Calu3 (cell line): Measurements from ENCODE around the gene DGCR6L. TPM values are rescaled to one million over a fixed set of nuclear protein-coding genes. Genes with fewer than 3 reads are reported as not detected.
"Not testable (repeated sequence)": the region's sequence is repeated elsewhere in the genome, so short reads cannot be mapped to it uniquely, and the experiment has no call there.

Source experiments
- BruUV-seq: library from RNA; stranded (reverse); fragments of 400-500 nt; replicated peaks from 2 replicates; lab custom pipeline; 2021; lab: Mats Ljungman, UMichigan
- CTCF ChIA-PET: fragments of 300-600 bp; sonication (Branson Sonifier 250); formaldehyde crosslinking; loops from one replicate; lab custom pipeline; 2022; ENCODE audit warnings: antibody characterized with exemption; lab: Charles Lee
- DNase-seq: peaks from one replicate; pipeline ENCODE4 v3.0.0; 2022
- H3K27ac Mint-ChIP-seq: one replicate; pipeline ENCODE4 v1.8.0; 2022; ENCODE audit warnings: mixed read lengths; ENCODE audit not compliant: unreplicated experiment
- H3K27me3 Mint-ChIP-seq: one replicate; pipeline ENCODE4 v1.8.0; 2022; ENCODE audit warnings: mixed read lengths; ENCODE audit not compliant: unreplicated experiment
- H3K36me3 Mint-ChIP-seq: one replicate; pipeline ENCODE4 v1.8.0; 2022; ENCODE audit warnings: mild to moderate bottlenecking, moderate library complexity, mixed read lengths; ENCODE audit not compliant: insufficient read depth, unreplicated experiment
- H3K4me1 Mint-ChIP-seq: one replicate; pipeline ENCODE4 v1.8.0; 2022; ENCODE audit warnings: mild to moderate bottlenecking, low read depth, mixed read lengths; ENCODE audit not compliant: unreplicated experiment
- H3K4me3 Mint-ChIP-seq: one replicate; pipeline ENCODE4 v1.8.0; 2022; ENCODE audit warnings: mild to moderate bottlenecking, low read depth, moderate library complexity, mixed read lengths; ENCODE audit not compliant: unreplicated experiment
- H3K9me3 Mint-ChIP-seq: one replicate; pipeline ENCODE4 v1.8.0; 2022; ENCODE audit warnings: low read depth, mixed read lengths; ENCODE audit not compliant: unreplicated experiment
- intact Hi-C: fragments of 100-400 bp; cut with micrococcal nuclease; formaldehyde crosslinking; loops from one replicate; pipeline ENCODE4 v1.10.0; 2022; ENCODE audit not compliant: unreplicated experiment
- total RNA-seq: library from RNA; stranded (reverse); gene quantifications from 2 replicates; pipeline ENCODE4 v1.2.3, GENCODE V29; 2022
- TF ChIP-seq, protein P1 (sequence below): fragments of 200-600 bp; IDR thresholded peaks from one replicate; pipeline ENCODE4 v1.8.0; 2022; ENCODE audit warnings: antibody characterized with exemption; ENCODE audit not compliant: unreplicated experiment

The DGCR6L gene
- total RNA-seq, 1 experiment from 2014 or later, result 39.6 TPM

DNA sequence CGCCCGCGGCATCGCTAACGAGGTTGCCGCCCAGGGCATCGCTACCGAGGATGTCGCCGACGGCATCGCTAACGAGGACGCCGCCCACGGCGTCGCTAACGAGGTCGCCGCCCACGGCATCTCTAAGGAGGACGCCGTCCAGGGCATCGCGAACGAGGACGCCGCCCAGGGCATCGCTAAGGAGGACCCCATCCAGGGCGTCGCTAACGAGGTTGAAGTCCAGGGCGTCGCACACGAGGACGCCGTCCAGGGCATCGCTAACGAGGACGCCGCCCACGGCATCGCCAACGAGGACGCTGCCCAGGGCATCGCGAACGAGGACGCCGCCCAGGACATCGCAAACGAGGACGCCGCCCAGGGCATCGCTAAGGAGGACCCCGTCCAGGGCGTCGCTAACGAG, 40.4 kb upstream of the DGCR6L start:
- intact Hi-C loops, CTCF ChIA-PET, H3K4me3 Mint-ChIP-seq, H3K27ac Mint-ChIP-seq, H3K9me3 Mint-ChIP-seq, DNase-seq, BruUV-seq, H3K4me1 Mint-ChIP-seq: not testable (repeated sequence)
- peaks cover 20% of the 10 kb centered on the region for H3K36me3 Mint-ChIP-seq
- H3K27me3 Mint-ChIP-seq, result peaks cover 16% of the 10 kb centered on the region

GRCh38 chr22:20358503-20359239, 38.8 kb upstream of the DGCR6L start:
- intact Hi-C loops, CTCF ChIA-PET, H3K4me3 Mint-ChIP-seq, DNase-seq, H3K27ac Mint-ChIP-seq, H3K27me3 Mint-ChIP-seq, BruUV-seq, H3K4me1 Mint-ChIP-seq, H3K9me3 Mint-ChIP-seq: not testable (repeated sequence)
- peaks cover 31% of the 10 kb centered on the region for H3K36me3 Mint-ChIP-seq

DNA sequence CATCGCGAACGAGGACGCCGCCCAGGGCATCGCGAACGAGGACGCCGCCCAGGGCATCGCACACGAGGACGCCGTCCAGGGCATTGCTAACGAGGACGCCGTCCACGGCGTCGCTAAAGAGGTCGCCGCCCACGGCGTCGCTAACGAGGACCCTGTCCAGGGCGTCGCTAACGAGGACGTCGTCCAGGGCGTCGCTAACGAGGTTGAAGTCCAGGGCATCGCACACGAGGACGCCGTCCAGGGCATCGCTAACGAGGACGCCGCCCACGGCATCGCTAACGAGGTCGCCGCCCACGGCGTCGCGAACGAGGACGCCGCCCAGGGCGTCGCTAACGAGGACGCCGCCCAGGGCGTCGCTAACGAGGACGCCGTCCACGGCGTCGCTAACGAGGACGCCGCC, 38.1 kb upstream of the DGCR6L start:
- intact Hi-C loops, H3K27me3 Mint-ChIP-seq, CTCF ChIA-PET, H3K9me3 Mint-ChIP-seq, H3K4me1 Mint-ChIP-seq, DNase-seq, H3K4me3 Mint-ChIP-seq, H3K27ac Mint-ChIP-seq, BruUV-seq: not testable (repeated sequence)
- peaks cover 31% of the 10 kb centered on the region for H3K36me3 Mint-ChIP-seq

GRCh38 chr22:20356906-20357305, 37.0 kb upstream of the DGCR6L start:
- DNase-seq, H3K27me3 Mint-ChIP-seq, CTCF ChIA-PET, H3K4me1 Mint-ChIP-seq, intact Hi-C loops, H3K27ac Mint-ChIP-seq, H3K4me3 Mint-ChIP-seq, H3K9me3 Mint-ChIP-seq, BruUV-seq: not testable (repeated sequence)
- H3K36me3 Mint-ChIP-seq, result peaks cover 31% of the 10 kb centered on the region

DNA sequence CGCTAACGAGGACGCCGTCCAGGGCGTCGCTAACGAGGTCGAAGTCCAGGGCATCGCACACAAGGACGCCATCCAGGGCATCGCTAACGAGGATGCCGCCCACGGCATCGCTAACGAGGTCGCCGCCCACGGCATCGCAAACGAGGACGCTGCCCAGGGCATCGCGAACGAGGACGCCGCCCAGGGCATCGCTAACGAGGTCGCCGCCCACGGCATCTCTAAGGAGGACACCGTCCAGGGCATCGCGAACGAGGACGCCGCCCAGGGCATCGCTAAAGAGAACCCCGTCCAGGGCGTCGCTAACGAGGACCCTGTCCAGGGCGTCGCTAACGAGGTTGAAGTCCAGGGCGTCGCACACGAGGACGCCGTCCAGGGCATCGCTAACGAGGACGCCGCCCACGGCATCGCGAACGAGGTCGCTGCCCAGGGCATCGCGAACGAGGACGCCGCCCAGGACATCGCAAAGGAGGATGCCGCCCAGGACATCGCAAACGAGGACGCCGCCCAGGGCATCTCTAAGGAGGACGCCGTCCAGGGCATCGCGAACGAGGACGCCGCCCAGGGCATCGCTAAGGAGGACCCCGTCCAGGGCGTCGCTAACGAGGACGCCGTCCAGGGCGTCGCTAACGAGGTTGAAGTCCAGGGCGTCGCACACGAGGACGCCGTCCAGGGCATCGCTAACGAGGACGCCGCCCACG, 36.2 kb upstream of the DGCR6L start:
- H3K27me3 Mint-ChIP-seq, H3K4me1 Mint-ChIP-seq, DNase-seq, H3K4me3 Mint-ChIP-seq, intact Hi-C loops, BruUV-seq, H3K27ac Mint-ChIP-seq, H3K9me3 Mint-ChIP-seq, CTCF ChIA-PET: not testable (repeated sequence)
- peaks cover 31% of the 10 kb centered on the region for H3K36me3 Mint-ChIP-seq

DNA sequence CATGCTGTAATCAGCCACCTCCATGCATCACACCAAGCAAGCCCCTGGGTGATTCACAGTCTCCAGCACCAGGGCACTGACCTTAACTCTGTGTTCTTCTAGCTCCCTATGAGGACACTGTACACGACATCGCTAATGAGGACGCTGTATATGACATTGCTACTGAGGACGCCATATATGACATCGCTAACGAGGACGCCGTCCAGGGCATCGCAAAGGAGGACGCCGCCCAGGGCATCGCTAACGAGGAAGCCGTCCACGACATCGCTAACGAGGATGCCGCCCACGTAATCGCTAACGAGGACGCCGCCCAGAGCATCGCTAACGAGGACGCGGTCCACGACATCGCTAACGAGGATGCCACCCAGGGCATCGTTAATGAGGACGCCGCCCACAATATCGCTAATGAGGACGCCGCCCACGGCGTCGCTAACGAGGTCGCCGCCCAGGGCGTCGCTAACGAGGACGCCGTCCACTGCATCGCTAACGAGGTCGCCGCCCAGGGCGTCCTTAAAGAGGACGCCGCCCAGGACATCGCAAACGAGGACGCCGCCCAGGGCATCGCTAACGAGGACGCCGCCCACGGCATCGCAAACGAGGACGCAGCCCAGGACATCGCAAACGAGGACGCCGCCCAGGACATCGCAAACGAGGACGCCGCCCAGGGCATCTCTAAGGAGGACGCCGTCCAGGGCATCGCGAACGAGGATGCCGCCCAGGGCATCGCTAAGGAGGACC, 34.5 kb upstream of the DGCR6L start:
- TF ChIP-seq, protein P1, sequence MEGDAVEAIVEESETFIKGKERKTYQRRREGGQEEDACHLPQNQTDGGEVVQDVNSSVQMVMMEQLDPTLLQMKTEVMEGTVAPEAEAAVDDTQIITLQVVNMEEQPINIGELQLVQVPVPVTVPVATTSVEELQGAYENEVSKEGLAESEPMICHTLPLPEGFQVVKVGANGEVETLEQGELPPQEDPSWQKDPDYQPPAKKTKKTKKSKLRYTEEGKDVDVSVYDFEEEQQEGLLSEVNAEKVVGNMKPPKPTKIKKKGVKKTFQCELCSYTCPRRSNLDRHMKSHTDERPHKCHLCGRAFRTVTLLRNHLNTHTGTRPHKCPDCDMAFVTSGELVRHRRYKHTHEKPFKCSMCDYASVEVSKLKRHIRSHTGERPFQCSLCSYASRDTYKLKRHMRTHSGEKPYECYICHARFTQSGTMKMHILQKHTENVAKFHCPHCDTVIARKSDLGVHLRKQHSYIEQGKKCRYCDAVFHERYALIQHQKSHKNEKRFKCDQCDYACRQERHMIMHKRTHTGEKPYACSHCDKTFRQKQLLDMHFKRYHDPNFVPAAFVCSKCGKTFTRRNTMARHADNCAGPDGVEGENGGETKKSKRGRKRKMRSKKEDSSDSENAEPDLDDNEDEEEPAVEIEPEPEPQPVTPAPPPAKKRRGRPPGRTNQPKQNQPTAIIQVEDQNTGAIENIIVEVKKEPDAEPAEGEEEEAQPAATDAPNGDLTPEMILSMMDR, result no peak
- Mint-ChIP-seq H3K4me1 (no peaks in the 10 kb centered on the region), H3K36me3 (peaks cover 31% of the 10 kb centered on the region), H3K27me3 (no peaks in the 10 kb centered on the region), H3K9me3 (no peaks in the 10 kb centered on the region), H3K4me3 (no peak overlapping the region), H3K27ac (no peak overlapping the region)
- BruUV-seq, result no TSS peak
- CTCF ChIA-PET, result interaction anchor here (0.6 kb wide), 1 partner anchor 413 kb away, joined by 4 read pairs; no protein-coding TSS in a partner anchor
- DNase-seq, result no peak
- intact Hi-C loops, result no loop called here

DNA sequence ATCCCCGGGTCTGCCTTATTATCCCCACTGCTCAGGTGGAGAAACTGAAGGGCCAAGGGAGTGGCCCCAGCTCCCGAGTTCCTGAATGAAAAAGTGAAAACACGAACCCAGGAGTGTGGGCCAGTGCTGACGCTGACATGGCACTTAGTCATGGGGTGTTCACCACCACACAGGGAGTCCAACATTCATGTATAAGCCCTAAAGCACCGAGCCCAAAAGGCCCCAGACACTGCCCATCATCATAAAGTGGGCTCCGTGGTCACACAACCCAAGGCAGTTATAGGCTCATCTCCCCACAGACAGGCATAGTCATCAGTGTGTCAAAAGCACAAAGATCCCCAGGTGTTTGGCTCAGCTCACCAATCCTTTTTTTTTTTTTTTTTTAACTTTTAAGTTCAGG, 32.7 kb upstream of the DGCR6L start:
- H3K27me3 Mint-ChIP-seq, H3K9me3 Mint-ChIP-seq, CTCF ChIA-PET, H3K27ac Mint-ChIP-seq, H3K4me1 Mint-ChIP-seq, H3K4me3 Mint-ChIP-seq, intact Hi-C loops, BruUV-seq, DNase-seq: not testable (repeated sequence)
- peaks cover 27% of the 10 kb centered on the region for H3K36me3 Mint-ChIP-seq

DNA sequence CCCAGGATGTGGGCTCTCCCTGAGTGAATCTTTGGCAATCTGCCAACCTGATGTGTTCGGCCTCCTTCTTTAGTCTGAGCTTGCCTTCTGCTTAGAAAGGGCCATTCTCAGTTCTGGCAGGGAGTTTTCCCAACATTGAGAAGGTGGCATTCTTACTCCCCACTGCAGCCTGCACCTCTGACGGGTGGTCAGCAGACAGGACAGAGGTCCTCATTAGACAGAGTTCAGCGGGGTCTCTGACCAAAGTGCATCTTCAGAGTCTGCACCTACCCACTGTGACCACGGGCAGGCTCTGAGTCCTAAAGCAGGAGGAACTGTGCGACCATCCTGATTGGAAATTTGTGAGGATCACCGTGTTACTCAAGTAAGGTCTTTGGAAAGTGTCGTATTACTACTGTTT, 26.7 kb upstream of the DGCR6L start:
- H3K4me1 Mint-ChIP-seq, H3K36me3 Mint-ChIP-seq, intact Hi-C loops, H3K9me3 Mint-ChIP-seq, H3K27ac Mint-ChIP-seq, CTCF ChIA-PET, DNase-seq, BruUV-seq, H3K27me3 Mint-ChIP-seq, H3K4me3 Mint-ChIP-seq: not testable (repeated sequence)

GRCh38 chr22:20338291-20338690, 18.4 kb upstream of the DGCR6L start:
- CTCF ChIA-PET, H3K27ac Mint-ChIP-seq, H3K36me3 Mint-ChIP-seq, H3K9me3 Mint-ChIP-seq, H3K4me1 Mint-ChIP-seq, BruUV-seq, intact Hi-C loops, DNase-seq, H3K4me3 Mint-ChIP-seq, H3K27me3 Mint-ChIP-seq: not testable (repeated sequence)
